Neural cell (in vitro differentiated cells): Measurements from ENCODE around the gene C4orf36. TPM values are rescaled to one million over a fixed set of nuclear protein-coding genes. Genes with fewer than 3 reads are reported as not detected.

Experiments
- H2AFZ ChIP-seq: fragments of 200-600, 300-800 bp; sonication (generic), shearing (Covaris generic); 2 replicates; pipeline ENCODE4 v1.6.0; 2014; ENCODE audit warnings: low read depth, mild to moderate bottlenecking, antibody characterized with exemption, low read length, moderate library complexity
- H3F3A ChIP-seq: fragments of 200-600 bp; shearing (Covaris generic); 2 replicates; pipeline ENCODE4 v1.6.1; 2016; ENCODE audit warnings: mild to moderate bottlenecking, moderate library complexity, mixed read lengths, antibody characterized with exemption, low read length; ENCODE audit not compliant: insufficient read depth, poor library complexity, severe bottlenecking
- H3K27ac ChIP-seq: fragments of 200-600, 300-800 bp; sonication (generic), shearing (Covaris generic); 2 replicates; pipeline ENCODE4 v1.5.1; 2014; ENCODE audit warnings: mild to moderate bottlenecking, low read length, moderate library complexity
- H3K27me3 ChIP-seq: fragments of 300-800, 200-600 bp; sonication (generic), shearing (Covaris generic); 2 replicates; pipeline ENCODE4 v1.6.0; 2014; ENCODE audit warnings: mild to moderate bottlenecking, low read depth, low read length, moderate library complexity; ENCODE audit not compliant: insufficient read depth
- H3K36me3 ChIP-seq: fragments of 300-800, 200-600 bp; sonication (generic), shearing (Covaris generic); 2 replicates; pipeline ENCODE4 v1.5.1; 2014; ENCODE audit warnings: mild to moderate bottlenecking, antibody characterized with exemption, low read length, moderate library complexity; ENCODE audit not compliant: insufficient read depth
- H3K4me2 ChIP-seq: fragments of 300-800, 200-600 bp; sonication (generic), shearing (Covaris generic); 2 replicates; pipeline ENCODE4 v1.6.0; 2014; ENCODE audit warnings: mild to moderate bottlenecking, low read length
- H3K4me3 ChIP-seq: fragments of 300-800, 200-600 bp; sonication (generic), shearing (Covaris generic); 2 replicates; pipeline ENCODE4 v1.5.1; 2014; ENCODE audit warnings: mild to moderate bottlenecking, low read length, moderate library complexity
- H3K79me2 ChIP-seq: fragments of 200-600 bp; shearing (Covaris generic); replicated peaks from 2 replicates; pipeline ENCODE4 v1.6.0; 2014; ENCODE audit warnings: mild to moderate bottlenecking, low read length, moderate library complexity; ENCODE audit not compliant: insufficient read depth
- H3K9ac ChIP-seq: fragments of 300-800, 200-600 bp; sonication (generic), shearing (Covaris generic); 2 replicates; pipeline ENCODE4 v1.6.1; 2016; ENCODE audit warnings: mild to moderate bottlenecking, low read length, mixed read lengths
- H3K9me2 ChIP-seq: fragments of 200-600 bp; shearing (Covaris generic); 2 replicates; pipeline ENCODE4 v1.6.1; 2016; ENCODE audit warnings: mild to moderate bottlenecking, low read length, mixed read lengths; ENCODE audit not compliant: insufficient read depth
- H3K9me3 ChIP-seq: fragments of 200-600, 300-800 bp; sonication (generic), shearing (Covaris generic); 2 replicates; pipeline ENCODE4 v1.6.1; 2016; ENCODE audit warnings: mild to moderate bottlenecking, mixed run types, low read length, moderate library complexity, mixed read lengths
- H4K20me1 ChIP-seq: fragments of 200-600 bp; shearing (Covaris generic); 2 replicates; pipeline ENCODE4 v1.6.1; 2016; ENCODE audit warnings: mild to moderate bottlenecking, mixed run types; ENCODE audit not compliant: insufficient read depth
- CTCF ChIP-seq: fragments of 450-650 bp; IDR thresholded peaks from 2 replicates; pipeline ENCODE4 v1.5.1; 2014; ENCODE audit warnings: antibody characterized with exemption, mild to moderate bottlenecking, moderate library complexity; ENCODE audit not compliant: poor library complexity, severe bottlenecking
- EP300 ChIP-seq: fragments of 450-650 bp; conservative IDR thresholded peaks from 2 replicates; pipeline ENCODE4 v1.6.1; 2014; ENCODE audit warnings: antibody characterized with exemption, mild to moderate bottlenecking, moderate library complexity; ENCODE audit not compliant: poor library complexity, severe bottlenecking
- EZH2 ChIP-seq: fragments of 200-600, 300-800 bp; shearing (Covaris generic), sonication (generic); IDR thresholded peaks from 2 replicates; pipeline ENCODE4 v1.6.1; 2014; ENCODE audit warnings: antibody characterized with exemption, low read length, borderline replicate concordance, mild to moderate bottlenecking; ENCODE audit not compliant: insufficient read depth, poor library complexity, severe bottlenecking
- MXI1 ChIP-seq: fragments of 450-650 bp; conservative IDR thresholded peaks from 2 replicates; pipeline ENCODE4 v1.6.1; 2014; ENCODE audit warnings: antibody characterized with exemption, mild to moderate bottlenecking; ENCODE audit not compliant: poor library complexity, severe bottlenecking
- POLR2AphosphoS5 ChIP-seq: IDR thresholded peaks from 2 replicates; pipeline ENCODE4 v1.6.1; 2012
- RAD21 ChIP-seq: fragments of 450-650 bp; conservative IDR thresholded peaks from 2 replicates; pipeline ENCODE4 v1.6.1; 2014; ENCODE audit warnings: antibody characterized with exemption, mild to moderate bottlenecking, moderate library complexity
- SMC3 ChIP-seq: fragments of 450-650 bp; conservative IDR thresholded peaks from 2 replicates; pipeline ENCODE4 v1.6.1; 2014; ENCODE audit warnings: antibody characterized with exemption, mild to moderate bottlenecking, moderate library complexity; ENCODE audit not compliant: poor library complexity
- TAF1 ChIP-seq: IDR thresholded peaks from 2 replicates; pipeline ENCODE4 v1.6.1; 2012; ENCODE audit warnings: low read depth
- polyA plus RNA-seq: library from polyadenylated mRNA; depleted of rRNA; stranded (reverse); fragments of >200 nt; gene quantifications from 2 replicates; pipeline ENCODE4 v1.2.3, GENCODE V29; 2014
- TF ChIP-seq, protein P1 (sequence below): IDR thresholded peaks from 2 replicates; pipeline ENCODE4 v1.6.1; 2012; ENCODE audit warnings: borderline replicate concordance

The C4orf36 gene
- polyA plus RNA-seq, 1 donor from 2014 or later = 1.5 TPM

DNA sequence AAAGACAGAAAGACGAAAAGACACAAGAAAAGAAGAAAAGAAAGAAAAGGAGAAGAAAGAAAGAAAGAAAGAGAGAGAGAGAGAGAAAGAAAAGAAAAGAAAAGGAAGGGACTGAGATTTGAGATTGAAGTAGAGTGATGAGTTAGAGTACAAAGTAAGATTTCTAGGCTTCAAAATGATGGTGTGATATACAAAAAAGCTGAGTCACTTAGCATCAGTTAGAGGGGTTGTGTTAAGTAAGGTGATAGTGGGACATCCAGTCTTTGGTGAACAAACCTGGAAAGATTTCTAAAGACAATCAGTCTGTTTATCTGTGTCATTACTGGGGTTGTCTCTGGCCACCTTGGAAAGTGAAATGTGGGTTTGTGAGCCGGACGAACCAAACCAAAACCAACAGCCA is 56.5 kb downstream of the C4orf36 start:
- no peak overlapping the region for H2AFZ ChIP-seq
- TF ChIP-seq EZH2 (no peak), RAD21 (no peak), CTCF (no peak), MXI1 (no peak), EP300 (no peak), SMC3 (no peak), TAF1 (no peak), POLR2AphosphoS5 (no peak)
- TF ChIP-seq, protein P1, sequence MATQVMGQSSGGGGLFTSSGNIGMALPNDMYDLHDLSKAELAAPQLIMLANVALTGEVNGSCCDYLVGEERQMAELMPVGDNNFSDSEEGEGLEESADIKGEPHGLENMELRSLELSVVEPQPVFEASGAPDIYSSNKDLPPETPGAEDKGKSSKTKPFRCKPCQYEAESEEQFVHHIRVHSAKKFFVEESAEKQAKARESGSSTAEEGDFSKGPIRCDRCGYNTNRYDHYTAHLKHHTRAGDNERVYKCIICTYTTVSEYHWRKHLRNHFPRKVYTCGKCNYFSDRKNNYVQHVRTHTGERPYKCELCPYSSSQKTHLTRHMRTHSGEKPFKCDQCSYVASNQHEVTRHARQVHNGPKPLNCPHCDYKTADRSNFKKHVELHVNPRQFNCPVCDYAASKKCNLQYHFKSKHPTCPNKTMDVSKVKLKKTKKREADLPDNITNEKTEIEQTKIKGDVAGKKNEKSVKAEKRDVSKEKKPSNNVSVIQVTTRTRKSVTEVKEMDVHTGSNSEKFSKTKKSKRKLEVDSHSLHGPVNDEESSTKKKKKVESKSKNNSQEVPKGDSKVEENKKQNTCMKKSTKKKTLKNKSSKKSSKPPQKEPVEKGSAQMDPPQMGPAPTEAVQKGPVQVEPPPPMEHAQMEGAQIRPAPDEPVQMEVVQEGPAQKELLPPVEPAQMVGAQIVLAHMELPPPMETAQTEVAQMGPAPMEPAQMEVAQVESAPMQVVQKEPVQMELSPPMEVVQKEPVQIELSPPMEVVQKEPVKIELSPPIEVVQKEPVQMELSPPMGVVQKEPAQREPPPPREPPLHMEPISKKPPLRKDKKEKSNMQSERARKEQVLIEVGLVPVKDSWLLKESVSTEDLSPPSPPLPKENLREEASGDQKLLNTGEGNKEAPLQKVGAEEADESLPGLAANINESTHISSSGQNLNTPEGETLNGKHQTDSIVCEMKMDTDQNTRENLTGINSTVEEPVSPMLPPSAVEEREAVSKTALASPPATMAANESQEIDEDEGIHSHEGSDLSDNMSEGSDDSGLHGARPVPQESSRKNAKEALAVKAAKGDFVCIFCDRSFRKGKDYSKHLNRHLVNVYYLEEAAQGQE = no peak
- no peaks in the 10 kb centered on the region for H3K9me3 ChIP-seq

DNA sequence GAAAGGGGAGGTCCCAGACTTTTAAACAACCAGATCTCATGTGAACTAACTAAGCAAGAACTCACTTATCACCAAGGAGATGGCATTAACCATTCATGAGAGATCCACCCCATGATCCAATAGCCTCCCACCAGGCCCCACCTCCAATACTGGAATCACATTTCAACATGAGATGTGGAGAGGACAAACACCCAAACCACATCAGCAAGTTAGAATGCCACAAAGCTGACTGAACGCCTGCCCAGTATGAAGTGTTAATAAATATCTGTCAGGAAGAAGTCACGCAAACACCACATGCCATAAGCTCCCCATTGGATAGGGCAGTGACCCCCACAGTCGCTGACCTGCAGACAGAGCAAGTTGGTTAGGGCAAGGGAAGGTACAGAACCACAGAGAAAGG is 57.3 kb downstream of the C4orf36 start:
- H3K9me2 ChIP-seq = no peaks in the 10 kb centered on the region
- H3K36me3 ChIP-seq = no peaks in the 10 kb centered on the region
- no peaks in the 10 kb centered on the region for H3K79me2 ChIP-seq
- TF ChIP-seq EZH2 (no peak), POLR2AphosphoS5 (no peak), RAD21 (no peak), TAF1 (no peak), MXI1 (no peak)
- TF ChIP-seq, protein P1 = no peak
- no peaks in the 10 kb centered on the region for H3K9me3 ChIP-seq
- H3K4me2 ChIP-seq = no peak overlapping the region
- no peak overlapping the region for H3K9ac ChIP-seq
- no peaks in the 10 kb centered on the region for H4K20me1 ChIP-seq
- H3F3A ChIP-seq = no peaks in the 10 kb centered on the region
- no peaks in the 10 kb centered on the region for H3K27me3 ChIP-seq
- no peak overlapping the region for H3K27ac ChIP-seq
- H3K4me3 ChIP-seq = no peak overlapping the region
- H2AFZ ChIP-seq = no peak overlapping the region

More for the DNA sequence above, 56.5 kb downstream of the C4orf36 start:
- no peak overlapping the region for H3K27ac ChIP-seq
- no peaks in the 10 kb centered on the region for H3K79me2 ChIP-seq
- H4K20me1 ChIP-seq = no peaks in the 10 kb centered on the region
- no peak overlapping the region for H3K4me3 ChIP-seq
- H3F3A ChIP-seq = no peaks in the 10 kb centered on the region
- H3K9ac ChIP-seq = no peak overlapping the region
- H3K9me2 ChIP-seq = no peaks in the 10 kb centered on the region
- no peaks in the 10 kb centered on the region for H3K27me3 ChIP-seq
- no peaks in the 10 kb centered on the region for H3K36me3 ChIP-seq
- no peak overlapping the region for H3K4me2 ChIP-seq
